SH-SY5Y (cell line): ENCODE results near the gene KCNG2.

Source experiments
- GATA2 ChIP-seq: IDR thresholded peaks from 2 replicates; pipeline ENCODE4 v1.6.1; 2011; ENCODE audit warnings: mild to moderate bottlenecking, low read depth, low read length
- GATA3 ChIP-seq: IDR thresholded peaks from 2 replicates; pipeline ENCODE4 v1.6.1; 2011; ENCODE audit warnings: low read depth, mild to moderate bottlenecking, low read length, moderate library complexity

DNA sequence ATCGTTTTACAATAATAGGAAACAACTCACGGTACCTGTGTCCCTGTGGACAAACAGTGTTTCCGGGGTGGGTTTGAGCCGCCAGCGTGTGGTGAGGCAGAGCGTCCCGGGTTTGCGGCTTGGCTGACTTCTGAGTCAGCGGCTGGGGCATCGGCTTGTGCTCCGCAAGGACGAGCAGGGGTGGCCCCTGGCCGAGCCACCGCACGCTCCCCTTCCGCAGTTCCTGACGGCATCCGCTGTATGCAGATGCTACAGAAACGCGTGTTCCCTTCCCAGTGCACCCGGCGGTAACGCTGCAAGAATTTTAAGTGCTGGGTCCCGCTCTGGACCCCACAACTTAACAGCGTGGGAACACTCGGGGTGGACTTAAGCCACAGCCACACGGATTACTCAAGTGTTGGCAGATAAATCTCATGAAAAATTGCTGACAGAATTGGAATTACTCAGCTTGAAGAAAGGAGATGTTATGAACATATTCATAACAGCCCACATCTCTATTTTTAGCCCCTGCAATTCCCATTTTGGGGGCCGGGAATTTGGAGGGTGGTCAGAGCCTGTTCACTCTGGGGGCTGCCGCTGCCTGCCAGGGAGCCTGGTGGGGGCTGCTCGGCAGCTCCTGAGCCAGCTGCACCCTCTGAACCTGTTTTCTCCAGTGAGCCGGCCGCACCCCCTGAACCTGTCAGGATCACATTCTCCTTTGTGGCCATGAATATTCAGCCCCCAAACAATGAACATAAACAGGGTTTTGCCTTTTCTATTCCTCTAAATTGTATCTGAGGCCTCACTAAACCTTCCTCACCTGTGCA, 12.6 kb upstream of the KCNG2 start:
- TF ChIP-seq GATA3, result no peak
- TF ChIP-seq GATA2, result no peak
